Measurements from ENCODE around the gene SLC38A3.

The SLC38A3 gene

GRCh38 chr3:50267280-50267913 lies 62.3 kb downstream of the SLC38A3 start:
- no peak for TF ChIP-seq CTCF (IDR thresholded peaks at IDR 0.05)

- no peak for TF ChIP-seq CTCF (IDR thresholded peaks at IDR 0.05)
These were observed 63.2 kb downstream of the SLC38A3 start for GRCh38 chr3:50268276-50268675.

- no peak for TF ChIP-seq CTCF (IDR thresholded peaks at IDR 0.05)
These were observed 63.8 kb downstream of the SLC38A3 start, which contains the start of gene SEMA3B for GRCh38 chr3:50268703-50269451. Gene SEMA3B (plus strand): TSS chr3:50269147. CDS start chr3:50269241, 94 bp downstream.

- no peak for TF ChIP-seq CTCF (IDR thresholded peaks at IDR 0.05)
These were observed 64.4 kb downstream of the SLC38A3 start for GRCh38 chr3:50269460-50269859.

GRCh38 chr3:50269977-50270413 lies 64.9 kb downstream of the SLC38A3 start:
- TF ChIP-seq CTCF (IDR thresholded peaks at IDR 0.05) = no peak

GRCh38 chr3:50270422-50271224 lies 65.6 kb downstream of the SLC38A3 start:
- no peak for TF ChIP-seq CTCF (IDR thresholded peaks at IDR 0.05)

All from LNCAP (cell line).